Cardiac muscle cell (in vitro differentiated cells and primary cell): ENCODE measurements around the gene GATB. TPM values are rescaled to one million over a fixed set of nuclear protein-coding genes. Genes with fewer than 3 reads are reported as not detected.
A peak's percentile ranks its signal among the peaks of the same experiment; 100 is the strongest.
"Not testable (repeated sequence)": the region's sequence is repeated elsewhere in the genome, so short reads cannot be mapped to it uniquely, and the experiment has no call there.

Experiments
- DNase-seq, 2 donors: peaks; one replicate each; pipeline versions ENCODE4 v3.0.0 to v3.0.0-alpha.2; 2010 to 2017; ENCODE audit warnings: low read depth in 1 of 2, low spot score in 1 of 2
- H3K27ac ChIP-seq: fragments of 200-600 bp; sonication (generic); 2 replicates; pipeline ENCODE4 v1.5.1; 2016
- H3K27me3 ChIP-seq: fragments of 200-600 bp; sonication (generic); 2 replicates; pipeline ENCODE4 v1.6.0; 2016; ENCODE audit warnings: control low read depth
- H3K36me3 ChIP-seq: fragments of 200-600 bp; sonication (generic); 2 replicates; pipeline ENCODE4 v1.5.1; 2016; ENCODE audit warnings: control low read depth
- H3K4me1 ChIP-seq: fragments of 200-600 bp; sonication (generic); 2 replicates; pipeline ENCODE4 v1.8.1; 2017; ENCODE audit warnings: low read depth, mild to moderate bottlenecking, mixed run types
- H3K4me3 ChIP-seq: fragments of 200-600 bp; sonication (generic); 2 replicates; pipeline ENCODE4 v1.5.1; 2016; ENCODE audit warnings: mild to moderate bottlenecking
- H3K9me3 ChIP-seq: fragments of 200-600 bp; sonication (generic); 2 replicates; pipeline ENCODE4 v1.5.1; 2017; ENCODE audit warnings: low read depth, mild to moderate bottlenecking, control low read depth
- CTCF ChIP-seq: IDR thresholded peaks from 2 replicates; pipeline ENCODE4 v1.5.1; 2012; ENCODE audit warnings: low read depth, mild to moderate bottlenecking, low read length
- polyA plus RNA-seq: library from polyadenylated mRNA; unstranded; fragments of >200 nt; fragmentation: Nextera tagmentation; extraction: Ambion mirVana; gene quantifications from 2 replicates; pipeline ENCODE4 v1.2.1, GENCODE V29; 2016
- total RNA-seq: library from RNA; depleted of rRNA; stranded (reverse); fragments of >200 nt; gene quantifications from 2 replicates; pipeline ENCODE4 v1.2.3, GENCODE V29; 2016

GATB gene
- total and polyA plus RNA-seq, 2 experiments from 2014 or later: 24.4 to 45.3 TPM

- Histone ChIP-seq H3K27ac (no peak overlapping the region), H3K9me3 (no peaks in the 10 kb centered on the region), H3K27me3 (no peaks in the 10 kb centered on the region), H3K4me3 (no peak overlapping the region), H3K36me3 (no peaks in the 10 kb centered on the region), H3K4me1 (no peaks in the 10 kb centered on the region)
- no peak for TF ChIP-seq CTCF
- peak in 1 of 2 donors; percentile 72 for DNase-seq
These were observed 16.2 kb downstream of the GATB start for GRCh38 chr4:151744614-151745013.

- no peak overlapping the region for H3K27ac ChIP-seq
- no peaks in the 10 kb centered on the region for H3K9me3 ChIP-seq
- H3K27me3 ChIP-seq: no peaks in the 10 kb centered on the region
- DNase-seq: no peak
- H3K36me3 ChIP-seq: no peaks in the 10 kb centered on the region
- peaks cover 2% of the 10 kb centered on the region for H3K4me1 ChIP-seq
- no peak overlapping the region for H3K4me3 ChIP-seq
- TF ChIP-seq CTCF: no peak
These were observed 16.9 kb downstream of the GATB start for GRCh38 chr4:151743894-151744293.

DNA sequence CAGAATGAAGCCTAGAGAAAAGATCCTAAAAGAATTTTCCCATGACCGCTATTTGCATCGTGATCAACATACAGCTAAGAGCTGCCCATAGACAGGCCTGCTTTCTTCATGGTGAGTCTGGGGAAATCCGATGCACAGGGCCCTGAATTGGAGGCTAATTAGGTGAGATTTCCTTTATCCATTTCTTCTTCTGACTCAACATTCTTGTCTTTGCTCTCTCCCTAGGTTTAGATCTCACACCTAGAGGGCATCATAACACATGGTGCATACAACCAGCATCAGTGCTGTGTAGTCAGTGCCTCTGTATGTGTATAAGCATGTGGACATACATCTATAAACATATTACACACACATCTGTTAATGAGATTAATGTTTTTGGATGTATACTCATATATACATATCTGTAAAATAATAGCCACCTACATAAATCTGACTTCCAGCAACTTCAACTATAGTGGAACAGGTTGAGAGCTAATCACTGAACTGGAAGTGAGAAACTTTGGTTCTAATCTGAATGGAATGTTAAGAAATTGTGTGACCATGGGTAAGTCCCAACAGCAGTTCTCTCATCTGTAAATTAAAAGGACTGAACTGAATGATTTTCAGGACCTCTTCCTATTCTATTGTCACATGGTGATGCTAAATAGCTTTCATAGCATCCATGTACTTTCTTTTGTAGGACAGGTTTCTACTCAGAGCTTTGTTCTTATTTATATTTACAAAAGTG lies 17.5 kb downstream of the GATB start:
- H3K36me3 ChIP-seq: no peaks in the 10 kb centered on the region
- peaks cover 8% of the 10 kb centered on the region for H3K4me1 ChIP-seq
- TF ChIP-seq CTCF: no peak
- no peak for DNase-seq
- no peak overlapping the region for H3K27ac ChIP-seq
- no peak overlapping the region for H3K4me3 ChIP-seq
- H3K9me3 ChIP-seq: no peaks in the 10 kb centered on the region
- H3K27me3 ChIP-seq: no peaks in the 10 kb centered on the region

DNA sequence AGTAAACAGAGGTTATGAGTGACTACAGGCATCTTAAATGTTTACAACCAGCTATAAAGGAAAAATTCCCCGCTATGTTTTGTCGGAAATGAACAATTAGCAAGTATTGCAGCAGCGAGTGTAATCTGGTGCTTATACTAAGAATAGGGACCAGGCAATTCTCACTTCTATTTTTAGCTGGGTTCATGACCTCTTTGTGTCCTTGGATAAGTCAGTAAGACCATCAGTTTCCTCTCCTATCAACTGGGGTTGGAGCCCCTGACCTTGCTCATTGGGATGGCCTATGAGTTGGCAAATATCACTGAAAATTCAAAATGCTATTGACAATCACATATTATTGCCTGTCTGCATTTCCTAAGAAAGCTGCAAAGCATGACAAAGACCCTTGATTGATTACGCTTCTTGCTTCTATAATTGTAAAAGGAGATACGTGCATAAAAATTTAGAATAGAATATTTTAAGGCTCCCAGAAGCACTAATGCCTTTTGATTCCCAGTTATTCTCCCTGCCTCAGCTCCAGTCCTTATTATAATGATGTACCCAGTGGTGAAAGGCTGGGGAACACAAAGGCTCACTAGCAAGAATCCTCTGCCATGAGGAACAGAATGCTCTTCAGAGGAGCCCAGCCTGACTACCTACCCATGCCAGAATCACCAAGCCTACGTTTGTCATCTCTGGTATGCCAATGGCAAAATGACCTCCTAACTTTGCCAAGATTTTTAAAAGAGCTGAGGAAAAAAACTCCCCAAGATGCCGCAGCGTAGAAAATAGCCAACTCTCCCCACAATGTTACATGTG lies 21.9 kb downstream of the GATB start:
- DNase-seq: no peak

DNA sequence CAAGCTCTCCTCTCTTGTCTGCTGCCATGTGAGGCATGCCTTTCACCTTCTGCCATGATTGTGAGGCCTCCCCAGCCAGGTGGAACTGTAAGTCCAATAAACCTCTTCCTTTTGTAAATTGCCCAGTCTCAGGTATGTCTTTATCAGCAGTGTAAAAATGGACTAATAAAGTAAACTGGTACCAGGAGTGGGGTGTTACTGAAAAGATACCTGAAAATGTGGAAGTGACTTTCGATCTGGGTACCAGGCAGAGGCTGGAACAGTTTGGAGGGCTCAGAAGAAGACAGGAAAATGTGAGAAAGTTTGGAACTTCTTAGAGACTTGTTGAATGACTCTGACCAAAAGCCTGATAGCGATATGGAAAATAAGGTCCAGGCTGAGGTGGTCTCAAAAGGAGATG lies 24.0 kb downstream of the GATB start:
- H3K4me3 ChIP-seq, H3K4me1 ChIP-seq, H3K27me3 ChIP-seq, H3K9me3 ChIP-seq, H3K36me3 ChIP-seq, DNase-seq, H3K27ac ChIP-seq: not testable (repeated sequence)

More for the DNA sequence above, 21.9 kb downstream of the GATB start:
- Histone ChIP-seq H3K27me3 (no peaks in the 10 kb centered on the region), H3K4me3 (no peak overlapping the region), H3K36me3 (no peaks in the 10 kb centered on the region), H3K4me1 (peaks cover 9% of the 10 kb centered on the region), H3K27ac (no peak overlapping the region), H3K9me3 (no peaks in the 10 kb centered on the region)
- TF ChIP-seq CTCF: no peak

- peaks cover 9% of the 10 kb centered on the region for H3K4me1 ChIP-seq
- no peak for TF ChIP-seq CTCF
- no peaks in the 10 kb centered on the region for H3K36me3 ChIP-seq
- no peaks in the 10 kb centered on the region for H3K9me3 ChIP-seq
- H3K27ac ChIP-seq: no peak overlapping the region
- no peak overlapping the region for H3K4me3 ChIP-seq
- DNase-seq: no peak
- no peaks in the 10 kb centered on the region for H3K27me3 ChIP-seq
These were observed 24.4 kb downstream of the GATB start for GRCh38 chr4:151736361-151736760.

DNA sequence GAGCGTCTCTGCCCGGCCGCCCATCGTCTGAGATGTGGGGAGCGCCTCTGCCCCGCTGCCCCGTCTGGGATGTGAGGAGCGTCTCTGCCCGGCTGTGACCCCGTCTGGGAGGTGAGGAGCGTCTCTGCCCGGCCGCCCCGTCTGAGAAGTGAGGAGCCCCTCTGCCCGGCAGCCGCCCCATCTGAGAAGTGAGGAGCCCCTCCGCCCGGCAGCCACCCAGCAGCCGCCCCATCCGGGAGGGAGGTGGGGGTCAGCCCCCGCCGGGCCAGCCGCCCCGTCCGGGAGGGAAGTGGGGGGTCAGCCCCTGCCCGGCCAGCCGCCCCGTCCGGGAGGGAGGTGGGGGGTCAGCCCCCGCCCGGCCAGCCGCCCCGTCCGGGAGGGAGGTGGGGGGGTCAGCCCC lies 29.1 kb downstream of the GATB start:
- DNase-seq, H3K4me1 ChIP-seq, H3K4me3 ChIP-seq, H3K36me3 ChIP-seq, H3K9me3 ChIP-seq, H3K27ac ChIP-seq, H3K27me3 ChIP-seq: not testable (repeated sequence)
